HCT116 (cell line): ENCODE results near the gene TBC1D2. TPM values are rescaled to one million over a fixed set of nuclear protein-coding genes. Genes with fewer than 3 reads are reported as not detected.

ENCODE experiments used
- ATAC-seq: fragments of 200-7000 bp; cut with Tn5 transposase; 2 replicates; pipeline ENCODE4 v1.9.1; 2020; ENCODE audit warnings: mild to moderate bottlenecking, moderate library complexity
- BruUV-seq: library from RNA; stranded (reverse); fragments of 400-500 nt; replicated peaks from 2 replicates; lab custom pipeline; 2021; lab: Mats Ljungman, UMichigan
- CTCF ChIA-PET: fragments of 300-600 bp; sonication (Branson Sonifier 250); formaldehyde crosslinking; loops from one replicate; lab custom pipeline; 2021; ENCODE audit warnings: antibody characterized with exemption; lab: Charles Lee
- POLR2A ChIA-PET: fragments of 300-600, 350-600 bp; sonication (Branson Sonifier 250); formaldehyde crosslinking; loops from one replicate; lab custom pipeline; 2021; ENCODE audit warnings: antibody characterized with exemption; lab: Charles Lee
- RAD21 ChIA-PET, 2 experiments: fragments of 300-600 bp; sonication (Branson Sonifier 250); formaldehyde crosslinking; loops; one replicate each; lab custom pipeline; 2023; ENCODE audit warnings: low total read pairs in 2 of 2; ENCODE audit not compliant: uncharacterized antibody in 2 of 2, unreplicated experiment in 2 of 2, low non-redundant PET in 1 of 2; lab: Charles Lee
- DNase-seq: peaks from one replicate; pipeline ENCODE4 v3.0.0-alpha.2; 2010; ENCODE audit warnings: low read depth, low spot score
- H2AFZ ChIP-seq: fragments of 200-600 bp; shearing (Covaris generic), sonication (generic); 2 replicates; pipeline ENCODE4 v1.6.1; 2017; ENCODE audit warnings: low read depth, mixed run types, mixed read lengths, antibody characterized with exemption, low read length; ENCODE audit not compliant: poor library complexity, severe bottlenecking
- H3K27ac ChIP-seq: 2 replicates; pipeline ENCODE4 v1.5.1; 2012; ENCODE audit warnings: low read depth, low read length
- H3K27me3 ChIP-seq: fragments of 200-600 bp; sonication (generic); 2 replicates; pipeline ENCODE4 v1.6.1; 2016; ENCODE audit warnings: mixed run types, low read length, mixed read lengths; ENCODE audit not compliant: insufficient read depth
- H3K36me3 ChIP-seq, 2 experiments: fragments of 200-500 bp in 1 of 2; fragments of 200-600 bp in 1 of 2; sonication (Bioruptor generic) in 1 of 2; sonication (generic) in 1 of 2; 2 replicates each; pipeline versions ENCODE4 v1.5.1 to v1.6.1; 2014 to 2016; ENCODE audit warnings: low read length in 2 of 2, inconsistent platforms in 1 of 2, mixed read lengths in 1 of 2, mixed run types in 1 of 2; ENCODE audit not compliant: insufficient read depth in 2 of 2, control insufficient read depth in 1 of 2
- H3K4me1 ChIP-seq, 2 experiments: fragments of 200-600 bp in 1 of 2; sonication (generic) in 1 of 2; 2 replicates each; pipeline versions ENCODE4 v1.5.1 to v1.6.1; 2012 to 2017; ENCODE audit warnings: low read length in 2 of 2, inconsistent platforms in 1 of 2, mild to moderate bottlenecking in 1 of 2, mixed read lengths in 1 of 2, mixed run types in 1 of 2, moderate library complexity in 1 of 2; ENCODE audit not compliant: insufficient read depth in 2 of 2, control insufficient read depth in 1 of 2
- H3K4me2 ChIP-seq: fragments of 200-600 bp; sonication (generic); 2 replicates; pipeline ENCODE4 v1.6.1; 2017; ENCODE audit warnings: mixed run types, low read length, mixed read lengths
- H3K4me3 ChIP-seq, 2 experiments: fragments of 200-600 bp in 1 of 2; sonication (generic) in 1 of 2; replicated peaks in 1 of 2; 2 replicates each; pipeline ENCODE4 v1.5.1; 2011 to 2016; ENCODE audit warnings: low read length in 2 of 2, control low read depth in 1 of 2, low read depth in 1 of 2, mild to moderate bottlenecking in 1 of 2, mixed read lengths in 1 of 2, mixed run types in 1 of 2
- H3K79me2 ChIP-seq: fragments of 200-600 bp; sonication (generic); 2 replicates; pipeline ENCODE4 v1.6.1; 2017; ENCODE audit warnings: mild to moderate bottlenecking, mixed run types, low read length, moderate library complexity, mixed read lengths; ENCODE audit not compliant: insufficient read depth
- H3K9ac ChIP-seq: fragments of 200-600 bp; sonication (generic); 2 replicates; pipeline ENCODE4 v1.6.1; 2016; ENCODE audit warnings: low read length, mixed read lengths
- H3K9me2 ChIP-seq: fragments of 200-600 bp; sonication (generic), shearing (Covaris generic); 2 replicates; pipeline ENCODE4 v1.6.1; 2017; ENCODE audit warnings: mixed run types, mild to moderate bottlenecking, moderate library complexity; ENCODE audit not compliant: insufficient read depth
- H3K9me3 ChIP-seq, 2 experiments: fragments of 200-500 bp in 1 of 2; fragments of 200-600 bp in 1 of 2; sonication (Bioruptor generic) in 1 of 2; sonication (generic) in 1 of 2; 2 replicates each; pipeline ENCODE4 v1.6.1; 2014 to 2017; ENCODE audit warnings: low read length in 2 of 2, mixed read lengths in 2 of 2, inconsistent platforms in 1 of 2, low read depth in 1 of 2, mild to moderate bottlenecking in 1 of 2, mixed run types in 1 of 2, moderate library complexity in 1 of 2; ENCODE audit not compliant: control insufficient read depth in 1 of 2, insufficient read depth in 1 of 2
- H4K20me1 ChIP-seq: fragments of 200-600 bp; sonication (generic), shearing (Covaris generic); 2 replicates; pipeline ENCODE4 v1.6.1; 2017; ENCODE audit warnings: mixed run types, mild to moderate bottlenecking, moderate library complexity; ENCODE audit not compliant: insufficient read depth
- EZH2 ChIP-seq: fragments of 200-600 bp; sonication (generic); IDR thresholded peaks from 2 replicates; pipeline ENCODE4 v1.6.1; 2017; ENCODE audit warnings: antibody characterized with exemption, mixed run types
- POLR2AphosphoS5 ChIP-seq: IDR thresholded peaks from 2 replicates; pipeline ENCODE4 v1.6.1; 2011; ENCODE audit warnings: mild to moderate bottlenecking, low read depth, low read length, moderate library complexity
- REST ChIP-seq: IDR thresholded peaks from 2 replicates; pipeline ENCODE4 v1.6.1; 2012; ENCODE audit warnings: low read depth
- YY1 ChIP-seq: IDR thresholded peaks from 2 replicates; pipeline ENCODE4 v1.6.1; 2011; ENCODE audit warnings: low read length, low read depth, moderate library complexity, mild to moderate bottlenecking; ENCODE audit not compliant: insufficient replicate concordance; ENCODE audit errors: extremely low read depth
- ZBTB33 ChIP-seq: IDR thresholded peaks from 2 replicates; pipeline ENCODE4 v1.6.1; 2011; ENCODE audit warnings: mild to moderate bottlenecking, low read length, moderate library complexity; ENCODE audit not compliant: insufficient replicate concordance; ENCODE audit errors: extremely low read depth
- intact Hi-C: fragments of 100-400 bp; cut with micrococcal nuclease; formaldehyde crosslinking; loops from 2 replicates; pipeline ENCODE4 v1.10.0; 2022
- total RNA-seq: library from RNA; stranded (reverse); gene quantifications from one replicate; pipeline ENCODE4 v1.2.1, GENCODE V29; 2021; ENCODE audit not compliant: unreplicated experiment

The TBC1D2 gene
- total RNA-seq, 1 experiment from 2014 or later = 9.8 TPM

DNA sequence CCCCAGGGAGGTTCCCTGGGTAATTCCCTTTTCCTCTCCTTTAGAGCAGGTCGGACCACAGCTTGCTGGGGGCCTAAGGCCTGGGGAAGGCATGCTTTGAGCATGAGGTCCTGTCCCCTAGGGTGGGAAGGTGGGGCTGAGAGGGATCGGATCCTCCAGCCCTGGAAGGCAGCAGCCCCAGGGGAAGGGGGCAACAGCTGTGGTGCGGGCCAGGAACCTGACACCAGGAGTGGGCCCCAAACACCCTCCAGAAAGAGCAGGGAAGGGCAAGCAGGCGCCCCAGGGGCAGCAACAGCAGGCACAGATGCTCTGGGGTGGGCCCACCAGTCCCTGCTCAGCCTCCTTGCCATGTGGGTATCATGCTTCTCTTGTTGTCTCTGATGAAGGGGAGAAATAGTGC is 59.8 kb downstream of the TBC1D2 start (continued):
- no peak for TF ChIP-seq REST

DNA sequence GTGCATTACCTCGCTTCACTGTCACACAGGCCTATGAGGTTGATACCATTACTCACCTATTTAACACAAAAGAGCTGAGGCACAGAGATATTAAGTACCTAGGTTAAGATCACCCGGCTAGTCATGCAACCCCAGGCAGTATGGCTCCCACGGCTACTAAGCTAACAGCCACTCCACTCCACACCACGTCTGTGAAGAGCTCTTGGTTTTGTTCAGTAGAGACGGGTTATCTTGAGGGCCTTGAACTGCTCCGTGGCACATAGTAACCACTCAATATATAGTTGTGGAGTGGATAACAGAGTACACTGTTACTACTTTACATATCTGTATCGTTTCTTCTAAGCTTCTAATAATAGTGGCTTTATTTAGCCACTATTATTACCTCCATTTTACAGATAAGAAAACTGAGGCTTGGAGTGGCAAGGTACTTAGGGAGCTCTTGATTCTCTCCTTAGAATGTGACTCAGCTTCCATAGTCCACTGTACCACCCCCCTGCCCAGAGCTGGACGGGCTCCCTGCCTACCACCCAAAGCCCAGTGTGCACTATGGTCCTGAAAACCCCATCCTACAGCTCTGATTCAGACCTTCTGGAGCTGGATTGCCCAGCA is 62.0 kb downstream of the TBC1D2 start:
- Histone ChIP-seq H3K9me2 (no peaks in the 10 kb centered on the region), H2AFZ (no peak overlapping the region), H4K20me1 (no peaks in the 10 kb centered on the region), H3K79me2 (no peaks in the 10 kb centered on the region), H3K9ac (peak overlapping the region; percentile 73), H3K36me3 (no peaks in the 10 kb centered on the region), H3K9me3 (no peaks in the 10 kb centered on the region), H3K4me2 (peak overlapping the region; percentile 98)
- BruUV-seq = no TSS peak
- intact Hi-C loops = loop anchor here (2.0 kb wide), 1 partner anchor 75 kb away; the partner anchor contains the start of gene TRIM14
- no peak for TF ChIP-seq ZBTB33
- no peak for TF ChIP-seq POLR2AphosphoS5
- no peak for TF ChIP-seq REST
- TF ChIP-seq EZH2 = no peak
- no peak for TF ChIP-seq YY1
- TF ChIP-seq, all 23 proteins: peak for 0
- DNase-seq (no peak), ATAC-seq (no peak)
- CTCF ChIA-PET = interaction anchor here (0.9 to 1.0 kb wide), 2 partner anchors 62 to 75 kb away, joined by 3 to 4 read pairs; partner anchors contain the start of gene TBC1D2
- Histone ChIP-seq H3K4me3 (peak overlapping the region; percentile 62 to 77), H3K4me1 (peaks cover 0 to 20% of the 10 kb centered on the region in 2 experiments; a peak in 2 of 4 replicates), H3K27me3 (no peaks in the 10 kb centered on the region), H3K27ac (peak overlapping the region; percentile 47; the same call in 1 of the 2 replicates)
- RAD21 ChIA-PET = no interaction called here
- POLR2A ChIA-PET = no interaction called here
